GM23338 (cell line): ENCODE results near the gene FOXP2. TPM values are rescaled to one million over a fixed set of nuclear protein-coding genes. Genes with fewer than 3 reads are reported as not detected.

Experiments
- ATAC-seq: fragments of 200-7000 bp; cut with Tn5 transposase; 3 replicates; pipeline ENCODE4 v1.9.1; 2020
- DNase-seq: peaks from one replicate; pipeline ENCODE4 v3.0.0-alpha.2; 2015; ENCODE audit warnings: low spot score
- H2AFZ ChIP-seq: fragments of 200-600 bp; sonication (generic); 2 replicates; pipeline ENCODE4 v1.8.0; 2016; ENCODE audit warnings: antibody characterized with exemption, mild to moderate bottlenecking, moderate library complexity
- H3F3A ChIP-seq: fragments of 200-600 bp; sonication (generic); replicated peaks from 2 replicates; pipeline ENCODE4 v1.8.0; 2017; ENCODE audit warnings: antibody characterized with exemption, mixed run types, low read depth
- H3K27ac ChIP-seq: fragments of 200-600 bp; sonication (generic); 2 replicates; pipeline ENCODE4 v1.6.1; 2016; ENCODE audit warnings: low read depth
- H3K27me3 ChIP-seq: fragments of 200-600 bp; sonication (generic); 2 replicates; pipeline ENCODE4 v1.8.0; 2016; ENCODE audit warnings: mild to moderate bottlenecking, mixed run types, moderate library complexity; ENCODE audit not compliant: insufficient read depth
- H3K36me3 ChIP-seq: fragments of 200-600 bp; sonication (generic); 2 replicates; pipeline ENCODE4 v1.8.0; 2016; ENCODE audit warnings: mild to moderate bottlenecking; ENCODE audit not compliant: insufficient read depth
- H3K4me1 ChIP-seq: fragments of 200-600 bp; sonication (generic); 2 replicates; pipeline ENCODE4 v1.8.0; 2016; ENCODE audit warnings: mild to moderate bottlenecking, moderate library complexity; ENCODE audit not compliant: insufficient read depth
- H3K4me2 ChIP-seq: fragments of 200-600 bp; sonication (generic); 2 replicates; pipeline ENCODE4 v1.7.1; 2017; ENCODE audit warnings: mixed run types
- H3K4me3 ChIP-seq: fragments of 200-600 bp; sonication (generic); 2 replicates; pipeline ENCODE4 v1.6.1; 2016; ENCODE audit warnings: mixed run types
- H3K79me2 ChIP-seq: fragments of 200-600 bp; sonication (generic); replicated peaks from 2 replicates; pipeline ENCODE4 v1.8.0; 2017; ENCODE audit warnings: mild to moderate bottlenecking; ENCODE audit not compliant: insufficient read depth
- H3K9me2 ChIP-seq: fragments of 200-600 bp; sonication (generic); 2 replicates; pipeline ENCODE4 v1.8.0; 2017; ENCODE audit not compliant: insufficient read depth
- H4K20me1 ChIP-seq: fragments of 200-600 bp; sonication (generic); replicated peaks from 2 replicates; pipeline ENCODE4 v1.8.0; 2017; ENCODE audit warnings: mild to moderate bottlenecking; ENCODE audit not compliant: insufficient read depth
- H3K27ac Mint-ChIP-seq: 2 replicates; pipeline ENCODE4 v1.8.0; 2020; ENCODE audit warnings: inconsistent platforms, mild to moderate bottlenecking, moderate library complexity, mixed read lengths
- H3K27me3 Mint-ChIP-seq: 3 replicates; pipeline ENCODE4 v1.8.0; 2022; ENCODE audit warnings: low read depth, mild to moderate bottlenecking, moderate library complexity, mixed read lengths, inconsistent platforms; ENCODE audit not compliant: insufficient read depth, poor library complexity
- H3K36me3 Mint-ChIP-seq: 3 replicates; pipeline ENCODE4 v1.8.0; 2021; ENCODE audit warnings: low read depth, mild to moderate bottlenecking, inconsistent platforms, moderate library complexity, mixed read lengths
- H3K4me1 Mint-ChIP-seq: 3 replicates; pipeline ENCODE4 v1.8.0; 2020; ENCODE audit warnings: mild to moderate bottlenecking, inconsistent platforms, mixed read lengths
- H3K4me3 Mint-ChIP-seq: 3 replicates; pipeline ENCODE4 v1.8.0; 2021; ENCODE audit warnings: moderate library complexity, mild to moderate bottlenecking, inconsistent platforms, mixed read lengths
- H3K9me3 Mint-ChIP-seq: 3 replicates; pipeline ENCODE4 v1.8.0; 2020; ENCODE audit warnings: moderate library complexity, mild to moderate bottlenecking, inconsistent platforms, mixed read lengths
- CREB1 ChIP-seq: fragments of 250-450 bp; sonication (Bioruptor Pico); IDR thresholded peaks from 2 replicates; pipeline ENCODE4 v1.5.0; 2020; ENCODE audit warnings: low read depth, mild to moderate bottlenecking, moderate library complexity
- CTCF ChIP-seq, 2 experiments: fragments of 200-600 bp in 1 of 2; sonication (generic) in 1 of 2; conservative IDR thresholded peaks; 2 replicates each; pipeline versions ENCODE4 v1.5.1 to v1.6.1; 2016 to 2017; ENCODE audit warnings: antibody characterized with exemption in 2 of 2, low read depth in 2 of 2, mild to moderate bottlenecking in 2 of 2, moderate library complexity in 1 of 2
- EZH2 ChIP-seq: fragments of 200-600 bp; sonication (generic); IDR thresholded peaks from one replicate; pipeline ENCODE4 v1.8.0; 2017; ENCODE audit warnings: antibody characterized with exemption, mild to moderate bottlenecking, low read depth; ENCODE audit not compliant: unreplicated experiment
- EZH2phosphoT487 ChIP-seq: fragments of 200-600 bp; sonication (generic); IDR thresholded peaks from one replicate; pipeline ENCODE4 v1.8.1; 2018; ENCODE audit warnings: antibody characterized with exemption; ENCODE audit not compliant: unreplicated experiment
- JUNB ChIP-seq: IDR thresholded peaks from one replicate; pipeline ENCODE4 v1.6.1; 2016; ENCODE audit warnings: antibody characterized with exemption; ENCODE audit not compliant: unreplicated experiment
- NANOG ChIP-seq: IDR thresholded peaks from 2 replicates; pipeline ENCODE4 v1.6.1; 2016; ENCODE audit warnings: antibody characterized with exemption, borderline replicate concordance
- POLR2AphosphoS5 ChIP-seq: IDR thresholded peaks from 2 replicates; pipeline ENCODE4 v1.6.1; 2016; ENCODE audit warnings: antibody characterized with exemption, low read depth
- REST ChIP-seq: IDR thresholded peaks from one replicate; pipeline ENCODE4 v1.6.1; 2018; ENCODE audit warnings: antibody characterized with exemption; ENCODE audit not compliant: unreplicated experiment
- STAT1 ChIP-seq: IDR thresholded peaks from one replicate; pipeline ENCODE4 v1.6.1; 2016; ENCODE audit warnings: antibody characterized with exemption; ENCODE audit not compliant: unreplicated experiment
- ZNF114 ChIP-seq: fragments of 250-450 bp; sonication (Bioruptor Pico); IDR thresholded peaks from 2 replicates; pipeline ENCODE4 v1.5.0; 2020; ENCODE audit warnings: mild to moderate bottlenecking, moderate library complexity
- ZNF331 ChIP-seq: fragments of 250-450 bp; sonication (Bioruptor Pico); IDR thresholded peaks from 2 replicates; pipeline ENCODE4 v1.5.0; 2020; ENCODE audit warnings: low read depth, mild to moderate bottlenecking, moderate library complexity
- ZNF462 ChIP-seq: fragments of 250-450 bp; sonication (Bioruptor Pico); IDR thresholded peaks from 2 replicates; pipeline ENCODE4 v1.5.0; 2020; ENCODE audit warnings: mild to moderate bottlenecking, moderate library complexity
- polyA plus RNA-seq: library from polyadenylated mRNA; unstranded; fragments of >200 nt; fragmentation: Nextera tagmentation; extraction: Ambion mirVana; gene quantifications from 2 replicates; pipeline ENCODE4 v1.2.1, GENCODE V29; 2016
- total RNA-seq: library from RNA; depleted of rRNA; stranded (reverse); fragments of >200 nt; shearing (Covaris generic); gene quantifications from 2 replicates; pipeline ENCODE4 v1.2.3, GENCODE V29; 2014
- TF ChIP-seq, protein P1 (sequence below): IDR thresholded peaks from 2 replicates; pipeline ENCODE4 v1.6.1; 2016; ENCODE audit warnings: antibody characterized with exemption

Gene FOXP2
- total and polyA plus RNA-seq, 2 experiments from 2014 or later = 0.03 to 0.24 TPM

GRCh38 chr7:114416129-114416990 lies 1.7 kb downstream of the FOXP2 start:
- H3K36me3 Mint-ChIP-seq = no peaks in the 10 kb centered on the region
- H3K27me3 Mint-ChIP-seq = peaks cover 1% of the 10 kb centered on the region
- no peak overlapping the region for H3K4me3 Mint-ChIP-seq

More at GRCh38 chr7:114416129-114416990, 1.7 kb downstream of the FOXP2 start:
- Histone ChIP-seq H4K20me1 (no peaks in the 10 kb centered on the region), H2AFZ (no peak overlapping the region), H3F3A (no peaks in the 10 kb centered on the region), H3K36me3 (no peaks in the 10 kb centered on the region), H3K79me2 (no peaks in the 10 kb centered on the region), H3K27ac (no peak overlapping the region), H3K27me3 (no peaks in the 10 kb centered on the region), H3K4me2 (no peak overlapping the region), H3K9me2 (no peaks in the 10 kb centered on the region), H3K4me1 (peaks cover 24% of the 10 kb centered on the region), H3K4me3 (no peak overlapping the region)
- H3K27ac Mint-ChIP-seq = no peak overlapping the region
- peaks cover 14% of the 10 kb centered on the region for H3K4me1 Mint-ChIP-seq
- TF ChIP-seq ZNF114 (CRISPR knock-in tag) = no peak
- TF ChIP-seq, protein P1, sequence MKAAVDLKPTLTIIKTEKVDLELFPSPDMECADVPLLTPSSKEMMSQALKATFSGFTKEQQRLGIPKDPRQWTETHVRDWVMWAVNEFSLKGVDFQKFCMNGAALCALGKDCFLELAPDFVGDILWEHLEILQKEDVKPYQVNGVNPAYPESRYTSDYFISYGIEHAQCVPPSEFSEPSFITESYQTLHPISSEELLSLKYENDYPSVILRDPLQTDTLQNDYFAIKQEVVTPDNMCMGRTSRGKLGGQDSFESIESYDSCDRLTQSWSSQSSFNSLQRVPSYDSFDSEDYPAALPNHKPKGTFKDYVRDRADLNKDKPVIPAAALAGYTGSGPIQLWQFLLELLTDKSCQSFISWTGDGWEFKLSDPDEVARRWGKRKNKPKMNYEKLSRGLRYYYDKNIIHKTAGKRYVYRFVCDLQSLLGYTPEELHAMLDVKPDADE = no peak
- TF ChIP-seq REST = no peak
- TF ChIP-seq CREB1 (CRISPR knock-in tag) = no peak
- no peak for TF ChIP-seq STAT1
- TF ChIP-seq NANOG = no peak
- TF ChIP-seq ZNF331 (CRISPR knock-in tag) = no peak
- TF ChIP-seq EZH2 = no peak
- no peak for TF ChIP-seq ZNF462 (CRISPR knock-in tag)
- TF ChIP-seq POLR2AphosphoS5 = no peak
- TF ChIP-seq JUNB = no peak
- TF ChIP-seq CTCF (conservative IDR thresholded peaks at IDR 0.05; ENCODE audit: low read depth in 2 of 2) = no peak
- no peak for TF ChIP-seq EZH2phosphoT487
- H3K9me3 Mint-ChIP-seq = no peaks in the 10 kb centered on the region
- ATAC-seq = no peak
- DNase-seq = no peak
